H1 (cell line): ENCODE measurements around the gene IQCM. TPM values are rescaled to one million over a fixed set of nuclear protein-coding genes. Genes with fewer than 3 reads are reported as not detected.

Experiments used
- CTCF ChIA-PET: fragments of 300-600 bp; sonication (Branson Sonifier 250); formaldehyde crosslinking; loops from one replicate; lab custom pipeline; 2021; ENCODE audit not compliant: partially characterized antibody; lab: Charles Lee
- POLR2A ChIA-PET: fragments of 300-600 bp; sonication (Branson Sonifier 250); formaldehyde crosslinking; loops from one replicate; lab custom pipeline; 2021; ENCODE audit warnings: inconsistent platforms; ENCODE audit not compliant: partially characterized antibody; lab: Charles Lee
- DNase-seq, 2 experiments: peaks; one replicate each; pipeline versions ENCODE4 v3.0.0 to v3.0.0-alpha.2; 2010 to 2022; ENCODE audit warnings: low spot score in 2 of 2, low read depth in 1 of 2, mixed read lengths in 1 of 2
- FAIRE-seq: peaks from 2 replicates; lab custom pipeline; 2011; peaks lifted over from hg19 to GRCh38; lab: Jason Lieb, UNC
- H2AFZ ChIP-seq: 2 replicates; pipeline ENCODE4 v1.8.1; 2012; ENCODE audit warnings: low read length, inconsistent platforms
- H2AK5ac ChIP-seq: 2 replicates; pipeline ENCODE4 v1.6.1; 2013; ENCODE audit warnings: low read depth, low read length
- H2BK120ac ChIP-seq: replicated peaks from 2 replicates; pipeline ENCODE3; 2013; ENCODE audit warnings: low read depth, low read length, inconsistent platforms
- H2BK12ac ChIP-seq: 2 replicates; pipeline ENCODE4 v1.6.1; 2013; ENCODE audit warnings: low read depth, low read length
- H2BK15ac ChIP-seq: 2 replicates; pipeline ENCODE4 v1.6.1; 2013; ENCODE audit warnings: low read length
- H2BK20ac ChIP-seq: 2 replicates; pipeline ENCODE4 v1.6.1; 2013; ENCODE audit warnings: low read length
- H2BK5ac ChIP-seq: 2 replicates; pipeline ENCODE4 v1.6.1; 2013; ENCODE audit warnings: low read depth, low read length
- H3K14ac ChIP-seq: 2 replicates; pipeline ENCODE4 v1.6.1; 2013; ENCODE audit warnings: inconsistent platforms; ENCODE audit not compliant: insufficient read length
- H3K18ac ChIP-seq: 2 replicates; pipeline ENCODE4 v1.6.1; 2013; ENCODE audit warnings: low read length; ENCODE audit errors: extremely low read depth
- H3K23ac ChIP-seq: 2 replicates; pipeline ENCODE4 v1.6.1; 2013; ENCODE audit warnings: inconsistent platforms; ENCODE audit not compliant: insufficient read length
- H3K23me2 ChIP-seq: 2 replicates; pipeline ENCODE4 v1.6.1; 2013; ENCODE audit warnings: low read depth, low read length
- H3K27ac ChIP-seq: 2 replicates; pipeline ENCODE4 v1.6.1; 2011; ENCODE audit warnings: low read depth, low read length, inconsistent platforms
- H3K27me3 ChIP-seq, 4 experiments: replicated peaks in 1 of 4; 1 replicate in 1 of 4; 2 replicates in 3 of 4; pipeline versions ENCODE4 v1.6.1 to v1.8.1; 2011 to 2013; ENCODE audit warnings: low read length in 3 of 4, mild to moderate bottlenecking in 3 of 4, inconsistent platforms in 2 of 4, mixed read lengths in 2 of 4, moderate library complexity in 1 of 4; ENCODE audit not compliant: control insufficient read depth in 3 of 4, insufficient read depth in 3 of 4; ENCODE audit errors: extremely low read depth in 1 of 4
- H3K36me3 ChIP-seq, 4 experiments: 2 replicates each; pipeline versions ENCODE4 v1.6.1 to v1.8.1; 2011 to 2013; ENCODE audit warnings: mild to moderate bottlenecking in 4 of 4, low read length in 3 of 4, moderate library complexity in 2 of 4, control low read depth in 1 of 4, inconsistent platforms in 1 of 4; ENCODE audit not compliant: insufficient read depth in 4 of 4, control insufficient read depth in 2 of 4
- H3K4ac ChIP-seq: replicated peaks from 2 replicates; pipeline ENCODE3; 2013; ENCODE audit warnings: low read length, low read depth, mixed read lengths, inconsistent platforms; ENCODE audit not compliant: insufficient read length
- H3K4me1 ChIP-seq, 4 experiments: replicated peaks in 1 of 4; 1 replicate in 1 of 4; 2 replicates in 3 of 4; pipeline versions ENCODE4 v1.6.1 to v1.8.1; 2011 to 2013; ENCODE audit warnings: low read length in 3 of 4, inconsistent platforms in 2 of 4, mixed read lengths in 1 of 4; ENCODE audit not compliant: insufficient read depth in 4 of 4, control insufficient read depth in 3 of 4
- H3K4me2 ChIP-seq, 2 experiments: 2 replicates each; pipeline versions ENCODE4 v1.6.1 to v1.8.1; 2011 to 2013; ENCODE audit warnings: low read depth in 2 of 2, low read length in 2 of 2, control low read depth in 1 of 2, inconsistent platforms in 1 of 2, mild to moderate bottlenecking in 1 of 2; ENCODE audit not compliant: insufficient read depth in 1 of 2
- H3K4me3 ChIP-seq, 4 experiments: fragments of 200-600, 300-600 bp in 1 of 4; sonication (generic), shearing (Covaris generic), sonication (Bioruptor Twin) in 1 of 4; 2 replicates each; pipeline versions ENCODE4 v1.5.1 to v1.8.1; 2011 to 2016; ENCODE audit warnings: low read length in 4 of 4, low read depth in 3 of 4, control low read depth in 2 of 4, inconsistent platforms in 2 of 4, mild to moderate bottlenecking in 2 of 4, mixed read lengths in 1 of 4, moderate library complexity in 1 of 4; ENCODE audit not compliant: insufficient read depth in 2 of 4; ENCODE audit errors: extremely low read depth in 1 of 4
- H3K56ac ChIP-seq: replicated peaks from 2 replicates; pipeline ENCODE3; 2013; ENCODE audit warnings: low read depth, mild to moderate bottlenecking, mixed read lengths, low read length, inconsistent platforms; ENCODE audit not compliant: insufficient read length
- H3K79me1 ChIP-seq: 2 replicates; pipeline ENCODE4 v1.6.1; 2013; ENCODE audit warnings: low read depth, low read length, control low read depth
- H3K79me2 ChIP-seq, 2 experiments: 2 replicates each; pipeline versions ENCODE4 v1.6.1 to v1.8.1; 2012 to 2013; ENCODE audit warnings: low read length in 2 of 2, mild to moderate bottlenecking in 2 of 2, inconsistent platforms in 1 of 2; ENCODE audit not compliant: insufficient read depth in 2 of 2, control insufficient read depth in 1 of 2
- H3K9ac ChIP-seq, 4 experiments: replicated peaks in 1 of 4; 1 replicate in 1 of 4; 2 replicates in 3 of 4; pipeline versions ENCODE4 v1.6.1 to v1.8.1; 2011 to 2013; ENCODE audit warnings: low read depth in 3 of 4, low read length in 3 of 4, control low read depth in 2 of 4, mild to moderate bottlenecking in 2 of 4, moderate library complexity in 2 of 4, inconsistent platforms in 1 of 4; ENCODE audit errors: extremely low read depth in 1 of 4
- H3K9me3 ChIP-seq, 2 experiments: 2 replicates each; pipeline versions ENCODE4 v1.6.1 to v1.8.1; 2012 to 2013; ENCODE audit warnings: mild to moderate bottlenecking in 2 of 2, moderate library complexity in 2 of 2, control low read depth in 1 of 2, inconsistent platforms in 1 of 2, low read depth in 1 of 2, low read length in 1 of 2, mixed read lengths in 1 of 2; ENCODE audit not compliant: insufficient read depth in 2 of 2
- H4K20me1 ChIP-seq, 2 experiments: replicated peaks in 1 of 2; 2 replicates each; pipeline versions ENCODE3 to v1.8.1; 2011 to 2013; ENCODE audit warnings: inconsistent platforms in 2 of 2, low read length in 2 of 2, mild to moderate bottlenecking in 1 of 2; ENCODE audit not compliant: insufficient read depth in 2 of 2, control insufficient read depth in 1 of 2
- H4K5ac ChIP-seq: 2 replicates; pipeline ENCODE4 v1.6.1; 2013; ENCODE audit warnings: low read length, low read depth, mixed read lengths, inconsistent platforms; ENCODE audit not compliant: insufficient read length
- H4K8ac ChIP-seq: 2 replicates; pipeline ENCODE4 v1.8.0; 2013; ENCODE audit warnings: mild to moderate bottlenecking, moderate library complexity, low read length, inconsistent platforms; ENCODE audit not compliant: insufficient read depth; ENCODE audit errors: extremely low read depth
- H4K91ac ChIP-seq: replicated peaks from 2 replicates; pipeline ENCODE3; 2013; ENCODE audit warnings: low read length, mixed read lengths, inconsistent platforms; ENCODE audit not compliant: insufficient read length
- FOSL1 ChIP-seq: IDR thresholded peaks from 2 replicates; pipeline ENCODE4 v1.6.1; 2011; ENCODE audit warnings: mild to moderate bottlenecking, low read depth, low read length, moderate library complexity; ENCODE audit not compliant: insufficient read depth
- WGBS, 2 experiments: shearing (Covaris generic) in 1 of 2; methylation state at CpG; one replicate each; pipeline versions ENCODE4 v1.1.6 to v1.1.7; 2013 to 2015; ENCODE audit warnings: low lambda C conversion rate in 2 of 2, mixed read lengths in 2 of 2, inconsistent platforms in 1 of 2, low coverage in 1 of 2, missing lambda C conversion rate in 1 of 2; ENCODE audit not compliant: insufficient replicate concordance in 2 of 2, insufficient coverage in 1 of 2, insufficient read length in 1 of 2; ENCODE audit errors: extremely low coverage in 1 of 2, missing lambda C conversion rate in 1 of 2; 5-methylcytosine and 5-hydroxymethylcytosine counted together
- polyA plus RNA-seq, 7 experiments: library from polyadenylated mRNA; depleted of rRNA in 3 of 7; stranded (reverse) in 5 of 7; unstranded in 2 of 7; fragments of >200 nt in 5 of 7; fragments of 200-250 nt in 2 of 7; gene quantifications; 1 replicate in 5 of 7; 2 replicates in 1 of 7; 4 replicates in 1 of 7; pipeline versions ENCODE4 v1.2.1 to v1.2.3, GENCODE V29; 2011 to 2013; ENCODE audit warnings: missing spikeins in 2 of 7, mixed read lengths in 2 of 7
- total RNA-seq: library from RNA; stranded (reverse); fragmentation: NEBNext Ultra II Directional; extraction: Animal tissue kit (Norgen Biotek cat#: 25700); gene quantifications from 2 replicates; pipeline ENCODE4 v1.2.1, GENCODE V29; 2021
- TF ChIP-seq, protein P1 (sequence below): IDR thresholded peaks from 2 replicates; pipeline ENCODE4 v1.6.1; 2012; ENCODE audit warnings: inconsistent platforms
- TF ChIP-seq, protein P2 (sequence below): IDR thresholded peaks from 2 replicates; pipeline ENCODE4 v1.6.1; 2011; ENCODE audit warnings: low read length, improper control_type of control experiment

The IQCM gene
- total and polyA plus RNA-seq, 2 of the 8 experiments (the other 6 are each of a cell fraction or from before 2014, with no cell fraction given), result not detected

DNA sequence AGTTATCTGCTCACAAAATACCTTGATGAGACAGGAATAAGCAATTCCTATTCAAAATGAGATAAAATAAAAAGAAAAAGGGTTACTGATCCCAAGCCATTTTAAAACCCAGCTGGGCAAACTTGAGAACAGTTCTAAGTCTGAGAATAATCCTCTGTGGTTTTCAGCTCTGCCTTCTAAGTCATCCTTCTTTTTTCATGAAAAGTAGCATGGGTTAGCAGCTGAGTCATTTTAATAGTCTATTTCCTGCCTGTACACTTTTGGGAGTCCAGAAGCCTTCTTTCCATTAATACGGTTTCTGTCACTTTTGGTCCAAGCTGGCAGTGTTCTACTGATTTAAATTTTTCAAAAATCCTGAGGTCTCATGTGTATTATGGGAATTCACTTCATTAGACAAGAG lies 374.3 kb downstream of the IQCM start:
- H3K18ac ChIP-seq, result no peak overlapping the region
- H2BK15ac ChIP-seq, result no peak overlapping the region
- 100% methylated on average over 1 of the region's 1 CpG; no CpG with 5 or more reads in 1 of the 2 experiments for WGBS, 2 experiments
- no peak overlapping the region for H4K5ac ChIP-seq
- H2BK12ac ChIP-seq, result no peak overlapping the region
- no peak overlapping the region for H3K56ac ChIP-seq
- H3K4me2 ChIP-seq, result no peak overlapping the region
- H3K23me2 ChIP-seq, result no peaks in the 10 kb centered on the region
- CTCF ChIA-PET, result no interaction called here
- no peaks in the 10 kb centered on the region for H3K9me3 ChIP-seq
- no peak overlapping the region for H3K4me3 ChIP-seq
- no peak overlapping the region for H3K4ac ChIP-seq
- no peaks in the 10 kb centered on the region for H3K79me2 ChIP-seq
- no peaks in the 10 kb centered on the region for H3K79me1 ChIP-seq
- H2BK5ac ChIP-seq, result no peak overlapping the region
- no peaks in the 10 kb centered on the region for H3K36me3 ChIP-seq
- DNase-seq, result no peak
- no peak overlapping the region for H2BK20ac ChIP-seq
- H3K27me3 ChIP-seq, result no peaks in the 10 kb centered on the region
- POLR2A ChIA-PET, result no interaction called here
- H4K8ac ChIP-seq, result no peak overlapping the region
- FAIRE-seq, result no peak
- H3K27ac ChIP-seq, result no peak overlapping the region
- no peaks in the 10 kb centered on the region for H4K20me1 ChIP-seq
- H2AFZ ChIP-seq, result no peak overlapping the region
- H3K9ac ChIP-seq, result no peak overlapping the region
- TF ChIP-seq FOSL1, result no peak
- TF ChIP-seq, protein P1, sequence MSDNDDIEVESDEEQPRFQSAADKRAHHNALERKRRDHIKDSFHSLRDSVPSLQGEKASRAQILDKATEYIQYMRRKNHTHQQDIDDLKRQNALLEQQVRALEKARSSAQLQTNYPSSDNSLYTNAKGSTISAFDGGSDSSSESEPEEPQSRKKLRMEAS, result no peak
- TF ChIP-seq, protein P2, sequence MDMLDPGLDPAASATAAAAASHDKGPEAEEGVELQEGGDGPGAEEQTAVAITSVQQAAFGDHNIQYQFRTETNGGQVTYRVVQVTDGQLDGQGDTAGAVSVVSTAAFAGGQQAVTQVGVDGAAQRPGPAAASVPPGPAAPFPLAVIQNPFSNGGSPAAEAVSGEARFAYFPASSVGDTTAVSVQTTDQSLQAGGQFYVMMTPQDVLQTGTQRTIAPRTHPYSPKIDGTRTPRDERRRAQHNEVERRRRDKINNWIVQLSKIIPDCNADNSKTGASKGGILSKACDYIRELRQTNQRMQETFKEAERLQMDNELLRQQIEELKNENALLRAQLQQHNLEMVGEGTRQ, result no peak
- TF ChIP-seq, all 59 proteins: peak for 0
- H2BK120ac ChIP-seq, result no peak overlapping the region
- no peak overlapping the region for H4K91ac ChIP-seq
- no peak overlapping the region for H2AK5ac ChIP-seq
- H3K4me1 ChIP-seq, result no peaks in the 10 kb centered on the region
- no peak overlapping the region for H3K14ac ChIP-seq
- no peak overlapping the region for H3K23ac ChIP-seq
